Panc1 (cell line): Measurements from ENCODE around the gene FAM151A. TPM values are rescaled to one million over a fixed set of nuclear protein-coding genes. Genes with fewer than 3 reads are reported as not detected.

ENCODE experiments used
- ATAC-seq: fragments of 200-7000 bp; cut with Tn5 transposase; 2 replicates; pipeline ENCODE4 v1.9.1; 2020; ENCODE audit warnings: mild to moderate bottlenecking, moderate library complexity
- BruUV-seq: library from RNA; stranded (reverse); fragments of 400-500 nt; replicated peaks from 2 replicates; lab custom pipeline; 2021; lab: Mats Ljungman, UMichigan
- CTCF ChIA-PET: fragments of 300-600 bp; sonication (Branson Sonifier 250); formaldehyde crosslinking; loops from one replicate; lab custom pipeline; 2022; ENCODE audit warnings: antibody characterized with exemption; lab: Charles Lee
- POLR2A ChIA-PET: fragments of 300-600 bp; sonication (Branson Sonifier 250); formaldehyde crosslinking; loops from one replicate; lab custom pipeline; 2022; ENCODE audit warnings: antibody characterized with exemption; lab: Charles Lee
- DNase-seq: peaks from one replicate; pipeline ENCODE4 v3.0.0-alpha.2; 2010; ENCODE audit warnings: low read depth, low spot score
- H3K27ac ChIP-seq: 2 replicates; pipeline ENCODE4 v1.5.1; 2011; ENCODE audit warnings: mild to moderate bottlenecking, low read length, inconsistent platforms
- H3K27me3 ChIP-seq: fragments of 200-500 bp; sonication (Bioruptor generic); 2 replicates; pipeline ENCODE4 v1.6.0; 2014; ENCODE audit warnings: low read length, inconsistent platforms; ENCODE audit not compliant: control insufficient read depth, insufficient read depth
- H3K36me3 ChIP-seq: fragments of 200-500 bp; sonication (Bioruptor generic); 2 replicates; pipeline ENCODE4 v1.5.1; 2014; ENCODE audit warnings: inconsistent platforms, mild to moderate bottlenecking, low read length, moderate library complexity; ENCODE audit not compliant: control insufficient read depth, insufficient read depth
- H3K4me1 ChIP-seq: 2 replicates; pipeline ENCODE4 v1.5.1; 2011; ENCODE audit warnings: inconsistent platforms, mild to moderate bottlenecking, low read length, moderate library complexity; ENCODE audit not compliant: control insufficient read depth, insufficient read depth
- H3K4me3 ChIP-seq, 2 experiments: 2 replicates each; pipeline ENCODE4 v1.5.1; 2011 to 2012; ENCODE audit warnings: low read depth in 2 of 2, low read length in 2 of 2, mild to moderate bottlenecking in 2 of 2, inconsistent platforms in 1 of 2, moderate library complexity in 1 of 2
- H3K9me3 ChIP-seq: fragments of 200-500 bp; sonication (Bioruptor generic); 2 replicates; pipeline ENCODE4 v1.5.1; 2014; ENCODE audit warnings: low read depth, mild to moderate bottlenecking, inconsistent platforms, low read length, moderate library complexity; ENCODE audit not compliant: control insufficient read depth, insufficient read depth
- CTCF ChIP-seq: fragments of 450-650 bp; IDR thresholded peaks from 2 replicates; pipeline ENCODE4 v1.5.1; 2017; ENCODE audit warnings: mild to moderate bottlenecking
- POLR2AphosphoS5 ChIP-seq: IDR thresholded peaks from 2 replicates; pipeline ENCODE4 v1.6.1; 2012; ENCODE audit warnings: mild to moderate bottlenecking, low read depth, low read length, moderate library complexity
- REST ChIP-seq, 2 experiments: IDR thresholded peaks; 2 replicates each; pipeline ENCODE4 v1.6.1; 2011 to 2012; ENCODE audit warnings: low read depth in 2 of 2, control low read depth in 1 of 2, low read length in 1 of 2, mild to moderate bottlenecking in 1 of 2, moderate library complexity in 1 of 2; ENCODE audit not compliant: insufficient read depth in 1 of 2
- SIN3A ChIP-seq: IDR thresholded peaks from 2 replicates; pipeline ENCODE4 v1.6.1; 2012; ENCODE audit warnings: low read depth, mild to moderate bottlenecking, low read length, moderate library complexity, borderline replicate concordance; ENCODE audit not compliant: insufficient read depth
- TCF7L2 ChIP-seq: IDR thresholded peaks from 2 replicates; pipeline ENCODE4 v1.6.1; 2011; ENCODE audit warnings: mild to moderate bottlenecking, low read depth, low read length, inconsistent platforms
- in situ Hi-C: cut with HindIII; loops from 2 replicates; pipeline ENCODE4 v1.10.0; 2016; ENCODE audit warnings: low sequenced_read_pairs, low pct_unique_long_range_greater_than_20kb
- intact Hi-C: fragments of 100-400 bp; cut with micrococcal nuclease; formaldehyde crosslinking; loops from one replicate; pipeline ENCODE4 v1.10.0; 2022; ENCODE audit not compliant: unreplicated experiment
- total RNA-seq: library from RNA; stranded (reverse); gene quantifications from one replicate; pipeline ENCODE4 v1.2.1, GENCODE V29; 2021; ENCODE audit not compliant: unreplicated experiment

FAM151A gene
- total RNA-seq, 1 experiment from 2014 or later = not detected

DNA sequence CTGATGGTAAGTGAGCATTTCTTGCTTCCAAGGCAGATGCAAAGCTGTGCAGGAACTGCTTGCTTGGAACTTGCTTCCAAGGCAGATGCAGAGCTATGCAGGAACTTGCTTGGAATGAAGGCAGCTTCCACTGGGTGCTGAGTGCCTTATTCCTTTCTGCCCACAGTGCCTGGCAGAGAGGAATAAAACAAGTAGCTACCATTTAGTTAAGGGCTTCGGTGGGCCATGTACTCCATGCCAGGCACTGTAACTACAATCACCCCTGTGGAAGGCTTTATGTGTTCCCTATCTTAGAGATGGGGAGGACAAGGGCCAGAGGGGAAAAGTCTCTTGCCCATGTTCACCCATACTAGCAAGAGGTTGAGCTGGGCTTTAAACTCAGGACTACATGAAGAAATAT lies 26.6 kb upstream of the FAM151A start:
- Histone ChIP-seq H3K4me3 (no peak overlapping the region), H3K4me1 (no peaks in the 10 kb centered on the region), H3K36me3 (no peaks in the 10 kb centered on the region), H3K27me3 (no peaks in the 10 kb centered on the region), H3K27ac (no peak overlapping the region), H3K9me3 (no peaks in the 10 kb centered on the region)
- TF ChIP-seq POLR2AphosphoS5 (no peak), SIN3A (no peak), TCF7L2 (no peak), REST (IDR thresholded peaks at IDR 0.05; ENCODE audit: insufficient read depth in 1 of 2, low read depth in 2 of 2, low read length in 1 of 2) (no peak), CTCF (no peak)
- intact Hi-C loops (no loop called here), in situ Hi-C loops (no loop called here)
- BruUV-seq = no TSS peak
- ChIA-PET CTCF (no interaction called here), POLR2A (no interaction called here)
- no peak for DNase-seq
- no peak for ATAC-seq

- H3K4me1 ChIP-seq = no peaks in the 10 kb centered on the region
- H3K27ac ChIP-seq = no peak overlapping the region
- CTCF ChIA-PET = no interaction called here
- no peak overlapping the region for H3K4me3 ChIP-seq
- no peaks in the 10 kb centered on the region for H3K9me3 ChIP-seq
- POLR2A ChIA-PET = no interaction called here
- no TSS peak for BruUV-seq
- ATAC-seq = no peak
- no peaks in the 10 kb centered on the region for H3K27me3 ChIP-seq
- intact Hi-C loops (no loop called here), in situ Hi-C loops (no loop called here)
- no peaks in the 10 kb centered on the region for H3K36me3 ChIP-seq
- TF ChIP-seq TCF7L2 (no peak), REST (IDR thresholded peaks at IDR 0.05; ENCODE audit: insufficient read depth in 1 of 2, low read depth in 2 of 2, low read length in 1 of 2) (no peak), SIN3A (no peak), POLR2AphosphoS5 (no peak), CTCF (no peak)
- no peak for DNase-seq
Measured at GRCh38 chr1:54649130-54649898, 26.0 kb upstream of the FAM151A start.
